ENCODE measurements around the gene TLK2.
A peak's percentile ranks its signal among the peaks of the same experiment; 100 is the strongest.

Gene TLK2

GRCh38 chr17:62630365-62631085, 151.9 kb downstream of the TLK2 start:
- DNase-seq, result no peak

DNA sequence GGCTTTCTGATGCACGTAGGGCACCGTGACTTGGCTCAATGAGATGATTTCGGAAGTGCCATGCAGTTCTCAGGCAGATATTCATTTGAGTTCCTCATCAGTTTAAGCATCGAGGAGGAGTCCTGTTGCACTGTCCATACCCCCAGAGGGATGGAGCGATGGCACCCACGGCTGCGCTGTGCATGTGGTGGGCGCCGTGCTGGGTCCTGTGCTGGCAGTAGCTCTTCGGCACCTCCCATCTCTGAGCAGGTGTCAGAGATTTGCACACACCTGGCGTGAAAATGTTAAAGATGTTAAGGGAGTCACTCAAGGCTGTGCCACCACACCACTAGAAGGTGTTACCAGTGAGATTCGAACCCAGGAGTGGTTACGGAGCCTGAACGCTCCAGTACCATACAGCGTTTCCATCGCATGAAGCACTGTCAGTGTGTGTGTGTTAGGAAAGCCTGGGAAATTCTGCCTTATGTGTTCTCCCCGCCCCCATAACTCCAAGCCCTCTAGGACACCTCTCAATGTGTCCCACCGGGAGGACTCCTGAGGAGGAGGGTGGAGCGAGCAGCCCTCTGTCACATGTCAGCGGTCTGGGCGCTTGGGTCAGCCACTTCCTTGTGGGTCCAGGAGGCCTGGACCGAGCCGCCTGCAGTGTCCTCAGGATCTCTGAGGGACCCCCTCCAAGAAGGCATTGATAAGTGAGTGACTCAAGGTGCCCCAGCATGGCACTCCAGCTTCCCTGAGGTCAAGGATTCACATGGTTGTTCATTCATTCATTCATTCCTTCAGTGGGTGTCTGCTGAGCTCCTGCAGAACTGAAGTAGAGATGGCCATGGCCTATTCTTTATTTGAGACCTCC, 152.7 kb downstream of the TLK2 start:
- no peak for DNase-seq

DNA sequence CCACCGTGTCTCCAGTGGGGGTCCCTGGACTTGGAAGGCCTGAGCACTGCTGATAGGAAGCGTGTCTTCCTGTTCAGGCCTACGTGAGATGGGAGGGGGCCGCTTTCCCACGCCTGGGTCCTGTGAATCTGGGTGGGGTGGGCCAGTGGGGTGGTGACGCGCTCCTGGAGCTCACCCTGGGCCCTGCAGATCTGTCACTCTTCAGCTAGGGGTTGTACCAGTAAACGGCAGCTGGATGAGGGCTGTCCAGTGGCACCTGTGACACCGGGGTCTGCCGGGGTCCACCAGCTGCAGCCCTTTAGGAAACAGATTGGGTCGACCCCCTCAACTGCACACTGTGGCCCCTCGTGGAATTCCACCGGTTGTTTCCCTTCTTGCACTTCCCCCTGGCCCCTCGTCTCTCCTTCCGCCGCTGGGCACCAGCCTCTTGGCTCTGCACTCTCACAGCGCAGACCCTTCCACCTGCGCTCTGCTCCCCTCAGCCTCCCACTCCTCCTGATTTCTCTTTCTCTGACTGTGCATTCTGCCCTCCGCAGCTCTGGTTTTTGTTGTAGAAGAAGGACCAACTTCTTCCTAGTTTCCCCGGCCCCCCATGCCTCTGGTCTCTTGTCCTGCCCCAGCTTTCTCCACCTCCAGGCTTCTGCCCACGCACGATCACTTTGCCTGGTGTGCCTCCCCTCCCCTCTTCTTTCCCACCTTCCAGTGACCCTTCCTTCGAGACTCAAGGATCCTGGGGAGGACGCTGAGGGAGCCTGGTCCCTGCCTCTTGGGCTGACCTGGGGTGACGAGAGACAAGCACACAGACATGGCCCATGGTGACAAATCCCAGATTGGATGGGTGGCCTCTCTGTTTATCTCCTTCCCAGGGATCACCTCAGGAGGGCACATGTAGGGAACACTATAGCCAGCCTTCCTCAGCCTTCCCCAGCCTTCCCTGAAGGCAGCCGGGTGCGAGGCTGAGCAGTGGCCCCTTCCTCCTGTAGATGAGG, 153.6 kb downstream of the TLK2 start:
- no peak for DNase-seq

GRCh38 chr17:62637809-62638208, 159.2 kb downstream of the TLK2 start:
- DNase-seq, result no peak

DNA sequence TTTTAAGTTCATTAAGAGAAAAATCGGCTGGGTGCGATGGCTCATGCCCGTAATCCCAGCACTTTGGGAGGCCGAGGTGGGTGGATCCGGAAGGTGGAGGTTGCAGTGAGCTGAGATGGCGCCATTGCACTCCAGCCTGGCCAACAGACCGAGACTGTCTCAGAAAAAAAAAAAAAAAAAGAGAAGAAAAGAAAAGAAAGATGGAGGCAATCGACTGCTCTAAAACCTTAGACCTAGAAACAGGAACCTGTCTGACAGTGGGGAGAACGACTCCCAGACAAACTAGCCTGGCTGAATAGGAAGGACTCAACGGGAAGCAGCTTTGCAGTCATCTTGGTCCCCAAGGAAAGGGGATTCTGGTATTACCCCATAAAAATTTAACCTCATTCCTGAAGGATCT, 162.5 kb downstream of the TLK2 start:
- no peak for DNase-seq

DNA sequence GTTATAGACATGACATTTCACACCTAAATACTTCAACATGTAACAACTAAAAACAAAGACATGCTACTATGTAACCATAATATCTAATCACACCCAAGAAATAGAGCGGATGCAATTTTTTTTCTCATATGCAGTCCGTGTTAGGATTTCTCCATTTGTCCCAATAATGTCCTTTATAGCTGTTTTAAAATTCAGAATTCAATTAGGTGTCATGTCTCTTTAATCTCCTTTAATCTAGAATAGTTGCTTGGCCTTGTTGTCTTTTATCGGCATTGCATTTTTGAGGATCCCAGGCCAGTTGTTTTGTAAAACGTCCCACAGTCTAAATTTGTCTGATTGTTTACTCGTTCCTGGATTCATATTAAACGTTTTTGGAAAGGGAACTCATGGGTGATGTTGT, 163.3 kb downstream of the TLK2 start:
- no peak for DNase-seq

GRCh38 chr17:62643496-62643895, 164.9 kb downstream of the TLK2 start:
- no peak for DNase-seq

GRCh38 chr17:62644487-62645173, 166.0 kb downstream of the TLK2 start:
- DNase-seq, result no peak

DNA sequence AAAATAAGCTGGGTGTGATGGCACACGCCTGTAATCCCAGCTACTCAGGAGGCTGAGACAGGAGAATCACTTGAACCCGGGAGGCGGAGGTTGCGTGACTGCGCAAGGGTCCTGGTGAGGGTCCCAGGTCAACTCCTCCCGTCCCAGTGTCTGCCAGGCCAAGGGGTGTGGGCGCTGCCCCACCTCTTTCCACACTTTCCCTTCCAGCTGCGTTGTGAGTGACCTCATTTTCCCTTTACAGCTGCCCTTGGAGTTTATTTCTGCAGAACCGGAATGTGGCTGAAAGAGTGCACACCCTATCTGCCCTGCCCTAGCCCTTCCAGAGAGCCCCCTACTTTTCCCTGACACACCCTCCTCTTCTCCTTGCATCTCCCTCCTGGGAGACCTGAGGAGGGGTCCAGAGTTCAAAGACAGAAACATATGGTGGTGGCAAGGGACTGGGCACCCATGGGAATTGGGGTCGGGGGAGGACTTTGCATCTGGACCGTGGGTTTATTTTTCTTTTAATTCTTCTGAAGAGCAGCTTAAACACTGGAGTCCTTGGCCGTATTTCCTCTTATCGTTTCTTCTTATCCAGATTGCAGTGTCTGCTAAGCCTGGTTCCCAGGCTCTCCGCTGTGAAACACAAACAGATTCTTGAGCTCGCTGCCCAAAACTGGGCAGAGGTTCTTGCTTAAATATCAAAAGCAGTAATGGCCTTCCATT, 169.8 kb downstream of the TLK2 start:
- DNase-seq, result no peak

DNA sequence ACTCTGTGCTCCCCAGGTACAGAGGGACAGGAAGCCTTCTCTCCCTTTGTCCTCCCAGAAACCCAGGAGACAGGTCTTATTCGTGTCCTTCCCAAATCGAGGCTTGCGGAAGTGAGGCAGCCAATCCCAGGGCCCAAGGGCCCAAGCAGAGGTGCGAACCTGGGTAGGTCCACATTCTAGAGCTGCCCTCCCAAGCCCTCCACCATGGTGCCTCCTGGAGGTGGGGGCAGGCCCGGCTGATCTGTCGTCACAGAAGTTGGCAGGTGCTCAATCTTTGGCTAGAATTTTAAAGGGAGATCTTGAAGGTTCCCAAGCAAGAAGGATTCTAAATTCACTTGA, 170.3 kb downstream of the TLK2 start:
- DNase-seq, result no peak

DNA sequence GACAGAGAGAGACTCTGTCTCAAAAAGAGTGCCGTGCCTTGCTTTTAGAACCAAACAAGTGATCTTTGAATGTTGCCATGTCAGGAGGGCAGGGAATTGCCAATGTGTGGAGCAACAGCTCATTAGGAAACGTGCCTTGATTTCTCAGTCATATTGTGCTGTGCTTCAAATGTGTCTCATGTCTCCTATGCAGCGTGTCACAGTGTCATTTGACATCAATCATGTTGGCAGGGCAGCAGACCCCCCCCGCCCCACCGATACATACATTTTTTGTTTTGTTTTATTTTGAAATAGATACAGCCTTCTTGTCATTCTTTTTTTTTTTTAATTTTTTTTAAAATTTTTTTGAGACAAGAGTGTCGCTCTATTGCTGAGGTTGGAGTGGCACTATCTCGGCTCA, 170.9 kb downstream of the TLK2 start:
- DNase-seq, result no peak

DNA sequence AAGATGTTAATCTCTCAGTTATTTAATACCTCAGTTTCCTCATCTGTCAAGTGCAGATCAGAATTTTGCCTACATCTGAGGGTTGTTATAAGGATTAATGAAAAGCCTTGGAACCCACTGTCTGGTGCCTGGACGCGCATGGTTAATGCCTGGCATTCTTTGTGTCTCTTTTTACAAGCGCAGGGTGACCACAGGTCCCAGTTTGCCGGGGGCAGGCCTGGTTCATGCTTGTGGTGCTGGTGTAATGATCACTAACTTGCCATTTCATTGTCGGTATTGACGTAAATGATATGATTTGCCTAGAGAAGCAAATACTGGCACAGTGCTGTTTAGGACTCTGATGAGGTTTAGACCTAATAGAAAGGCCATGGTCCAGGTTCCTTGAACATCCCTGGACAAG, 172.0 kb downstream of the TLK2 start:
- no peak for DNase-seq

DNA sequence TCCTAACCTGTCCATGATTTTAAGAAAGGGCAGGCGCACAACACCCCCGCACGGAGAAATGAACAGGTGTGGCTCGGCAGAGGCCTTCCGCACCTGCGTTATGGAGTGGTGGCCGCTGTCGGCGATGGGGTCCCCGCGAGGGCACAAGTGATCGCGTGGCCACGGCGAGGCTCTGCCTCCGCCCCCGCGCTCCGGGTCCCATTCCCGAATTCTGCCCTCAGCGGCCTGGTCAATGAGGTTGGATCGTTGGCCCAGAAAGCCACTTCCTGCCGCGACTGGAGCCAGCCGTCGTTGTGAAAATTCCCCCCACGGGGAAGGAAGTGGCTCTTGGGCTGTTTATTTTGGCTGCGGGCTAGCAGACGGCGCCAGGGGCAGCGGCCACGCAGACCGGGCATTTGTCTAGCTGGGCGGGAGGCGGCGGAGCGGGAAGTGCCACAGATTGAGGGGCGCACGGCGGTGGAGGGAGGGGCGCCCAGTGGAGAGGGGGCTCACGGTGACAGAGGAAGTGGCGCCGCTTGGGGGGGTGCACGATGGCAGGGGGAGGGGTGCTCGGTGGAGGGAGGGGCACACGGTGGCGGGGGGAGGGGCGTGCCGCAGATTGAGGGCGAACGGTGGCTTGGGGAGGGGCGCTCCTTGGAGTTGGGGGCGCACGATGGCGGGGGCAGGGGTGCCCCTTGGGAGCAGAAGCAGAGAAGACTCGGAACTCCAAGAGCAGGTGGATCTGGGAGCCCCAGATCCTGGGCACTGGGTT, 173.8 kb downstream of the TLK2 start:
- peak; percentile 60 for DNase-seq

- peak; percentile 59 for DNase-seq
These were observed 174.6 kb downstream of the TLK2 start for GRCh38 chr17:62653002-62653825.

GRCh38 chr17:62653826-62654761, 175.5 kb downstream of the TLK2 start:
- peak; percentile 73 for DNase-seq

- no peak for DNase-seq
These were observed 177.0 kb downstream of the TLK2 start for GRCh38 chr17:62655656-62656055.

GRCh38 chr17:62656446-62656845, 177.8 kb downstream of the TLK2 start:
- DNase-seq, result no peak

GRCh38 chr17:62657145-62657665, 178.6 kb downstream of the TLK2 start:
- no peak for DNase-seq

DNA sequence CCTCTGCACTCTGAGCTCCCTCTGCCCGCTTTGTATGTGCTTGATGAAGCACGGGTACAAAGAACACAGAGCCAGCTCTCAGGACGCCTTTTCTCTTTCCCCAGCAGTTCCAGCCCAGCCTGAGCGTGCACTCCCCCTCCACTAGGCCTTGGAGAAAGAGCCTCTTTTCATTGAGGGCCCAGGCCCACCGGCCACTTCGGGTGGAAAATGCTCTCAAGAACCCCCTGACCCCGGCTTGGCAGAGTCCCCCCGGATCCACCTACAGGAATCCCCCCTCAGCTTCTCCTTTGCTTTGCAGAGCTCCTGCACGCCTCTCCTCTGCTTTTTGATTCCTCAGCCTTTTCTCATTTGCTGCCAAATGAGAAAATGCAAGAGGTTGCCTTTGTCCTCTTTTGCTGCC, 179.1 kb downstream of the TLK2 start:
- no peak for DNase-seq

All from HCEC 1CT (cell line).